CMK (cell line): Measurements from ENCODE around the gene CIZ1.

Experiments used
- DNase-seq: peaks from one replicate; pipeline ENCODE4 v3.0.0-alpha.2; 2010; ENCODE audit warnings: low read depth

CIZ1 gene

GRCh38 chr9:128124873-128125579 lies 66.3 kb downstream of the CIZ1 start:
- peak; percentile 54 for DNase-seq

- no peak for DNase-seq
Measured at GRCh38 chr9:128124451-128124850, 66.9 kb downstream of the CIZ1 start.

GRCh38 chr9:128123451-128124080 lies 67.8 kb downstream of the CIZ1 start:
- no peak for DNase-seq

GRCh38 chr9:128122809-128123175 lies 68.6 kb downstream of the CIZ1 start:
- DNase-seq: no peak

GRCh38 chr9:128121924-128122808 lies 69.2 kb downstream of the CIZ1 start:
- no peak for DNase-seq

- DNase-seq: no peak
Measured at GRCh38 chr9:128121466-128121810, 69.9 kb downstream of the CIZ1 start.

- DNase-seq: no peak
Measured at GRCh38 chr9:128120741-128121465, 70.5 kb downstream of the CIZ1 start.

GRCh38 chr9:128120061-128120740 lies 71.2 kb downstream of the CIZ1 start:
- DNase-seq: no peak

GRCh38 chr9:128118971-128119665 lies 72.3 kb downstream of the CIZ1 start:
- no peak for DNase-seq

- no peak for DNase-seq
Measured at GRCh38 chr9:128118472-128118857, 72.9 kb downstream of the CIZ1 start.

- DNase-seq: peak; percentile 78
Measured at GRCh38 chr9:128117613-128118471, 73.5 kb downstream of the CIZ1 start.

GRCh38 chr9:128116104-128117083 lies 75.0 kb downstream of the CIZ1 start:
- DNase-seq: no peak
